ENCODE results near the gene HS6ST1. TPM values are rescaled to one million over a fixed set of nuclear protein-coding genes. Genes with fewer than 3 reads are reported as not detected.
A peak's percentile ranks its signal among the peaks of the same experiment; 100 is the strongest.
"Not testable (repeated sequence)": the region's sequence is repeated elsewhere in the genome, so short reads cannot be mapped to it uniquely, and the experiment has no call there.

HS6ST1 gene
- total and polyA plus RNA-seq, 5 experiments from 2014 or later: 3.2 to 15.2 (median 4.2) TPM

DNA sequence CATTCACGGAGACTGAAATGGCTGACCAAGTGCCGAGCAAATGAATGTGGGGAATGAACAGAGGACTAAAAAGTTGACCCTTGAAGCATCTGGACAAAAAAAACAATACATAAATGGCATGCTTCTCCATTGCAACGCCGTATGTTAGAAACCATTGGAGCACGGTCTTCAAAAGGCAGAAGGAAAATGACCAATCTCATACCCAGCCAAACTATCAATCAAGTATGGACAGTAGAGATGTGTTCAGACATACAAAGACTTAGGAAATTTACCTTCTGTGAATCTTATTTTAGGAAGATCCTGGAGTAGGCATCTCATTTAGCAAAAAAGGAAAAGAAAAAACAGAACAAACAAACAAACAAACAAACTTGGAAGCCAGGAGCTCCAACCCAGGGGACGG, 44.5 kb downstream of the HS6ST1 start:
- no peaks in the 10 kb centered on the region for H3K27me3 Mint-ChIP-seq
- DNase-seq (no peak), ATAC-seq (no peak)
- H3K9me3 Mint-ChIP-seq: peaks cover 0 to 19% (median 8%) of the 10 kb centered on the region in 9 donors
- POLR2A ChIA-PET: interaction anchor here (0.6 kb wide), 1 partner anchor 365 kb away, joined by 6 read pairs; no protein-coding TSS in a partner anchor
- H3K27ac Mint-ChIP-seq: peak overlapping the region in 1 of 10 donors; percentile 51
- peak overlapping the region in 1 of 10 donors; percentile 7 for H3K4me3 Mint-ChIP-seq
- peaks cover 7 to 26% (median 24%) of the 10 kb centered on the region in 3 donors for H3K36me3 Mint-ChIP-seq
- peaks cover 8 to 25% (median 8%) of the 10 kb centered on the region in 4 donors for H3K4me1 Mint-ChIP-seq

DNA sequence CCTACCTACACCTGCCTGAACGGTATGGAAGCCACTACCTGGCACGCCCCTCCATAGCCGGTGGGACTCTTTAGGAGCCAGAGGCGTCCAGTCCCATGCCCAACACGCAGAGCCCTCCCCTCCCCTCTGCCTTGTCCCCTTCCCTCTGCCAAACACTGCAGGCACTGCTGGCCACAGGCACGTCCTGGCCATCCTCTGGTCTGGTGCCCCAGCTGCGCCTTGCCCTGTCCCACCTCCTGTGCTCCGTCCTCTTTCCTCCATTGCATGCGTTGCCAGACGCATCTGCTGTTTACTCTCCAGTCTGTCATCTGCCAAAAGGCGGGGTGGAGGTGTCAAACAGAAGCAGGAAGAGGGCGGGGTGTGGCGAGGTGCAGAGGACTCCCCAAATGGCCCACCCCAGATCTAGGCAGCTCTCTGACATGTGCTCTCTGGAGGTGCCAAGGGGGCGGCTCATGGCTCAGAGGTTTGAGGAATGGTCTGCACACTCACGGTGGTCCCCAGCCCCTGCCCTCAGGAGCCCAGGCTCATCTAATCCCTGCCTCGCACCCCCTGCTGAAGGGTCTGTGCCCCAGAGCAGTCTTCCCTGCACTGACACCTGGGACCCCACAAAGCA, 45.1 kb downstream of the HS6ST1 start:
- Mint-ChIP-seq H3K4me1 (peaks cover 8 to 24% (median 8%) of the 10 kb centered on the region in 4 donors), H3K9me3 (peaks cover 0 to 19% (median 8%) of the 10 kb centered on the region in 9 donors), H3K27ac (peak overlapping the region in 5 of 10 donors; percentile 29 to 89 (median 59)), H3K4me3 (peak overlapping the region in 5 of 10 donors; percentile 15 to 84 (median 44)), H3K27me3 (no peaks in the 10 kb centered on the region), H3K36me3 (peaks cover 7 to 26% (median 24%) of the 10 kb centered on the region in 3 donors)
- no peak for ATAC-seq
- DNase-seq: peak in 2 of 10 donors; percentile 23 to 50
- POLR2A ChIA-PET: no interaction called here

GRCh38 chr2:128272601-128273468, 45.8 kb downstream of the HS6ST1 start:
- peak overlapping the region in 3 of 10 donors; percentile 3 to 69 (median 29) for H3K27ac Mint-ChIP-seq
- POLR2A ChIA-PET: no interaction called here
- H3K9me3 Mint-ChIP-seq: peaks cover 0 to 19% (median 8%) of the 10 kb centered on the region in 9 donors
- DNase-seq: peak in 1 of 10 donors; percentile 52
- peaks cover 7 to 27% (median 26%) of the 10 kb centered on the region in 3 donors for H3K36me3 Mint-ChIP-seq
- peak overlapping the region in 1 of 10 donors; percentile 18 for H3K4me3 Mint-ChIP-seq
- ATAC-seq: no peak
- H3K4me1 Mint-ChIP-seq: peaks cover 8 to 24% (median 8%) of the 10 kb centered on the region in 4 donors
- H3K27me3 Mint-ChIP-seq: no peaks in the 10 kb centered on the region

DNA sequence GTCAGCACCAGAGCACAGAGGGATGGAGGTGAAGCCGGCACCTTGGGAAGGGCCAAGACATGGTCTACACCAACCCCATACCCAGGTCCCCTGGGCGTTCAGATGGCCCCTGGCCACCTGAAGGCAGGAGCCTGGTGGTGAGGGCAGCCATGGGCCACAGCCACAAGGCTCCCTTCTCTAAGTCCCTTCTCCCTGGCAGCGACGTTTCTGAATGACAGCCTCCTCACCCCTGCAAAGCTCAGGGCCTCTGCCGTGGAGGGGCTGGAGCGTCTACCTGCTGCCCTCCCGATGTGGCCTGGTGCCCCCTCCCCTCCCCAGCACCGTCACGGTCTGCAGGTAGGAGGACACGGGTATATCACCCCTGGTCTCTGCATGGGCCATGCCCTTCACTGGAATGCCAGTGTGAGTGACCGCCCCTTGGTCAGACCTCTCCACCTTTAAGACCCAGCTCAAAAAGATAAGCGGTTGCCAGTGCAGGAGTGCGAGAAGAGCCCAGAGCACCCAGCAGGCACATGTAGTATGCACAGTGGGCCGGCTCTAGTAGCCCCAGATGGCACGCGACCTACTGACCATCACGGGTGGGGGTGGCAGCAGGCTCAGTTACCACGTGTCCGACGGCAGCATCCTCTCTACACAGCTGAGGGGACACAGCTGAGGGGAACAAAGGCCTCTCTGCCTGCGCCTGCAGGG, 46.6 kb downstream of the HS6ST1 start:
- Mint-ChIP-seq H3K36me3 (peaks cover 7 to 28% (median 26%) of the 10 kb centered on the region in 3 donors), H3K4me3 (no peak overlapping the region), H3K27me3 (no peaks in the 10 kb centered on the region), H3K27ac (no peak overlapping the region), H3K4me1 (peaks cover 8 to 24% (median 8%) of the 10 kb centered on the region in 4 donors), H3K9me3 (peaks cover 0 to 19% (median 8%) of the 10 kb centered on the region in 9 donors)
- POLR2A ChIA-PET: no interaction called here
- DNase-seq (peak in 1 of 10 donors; percentile 26), ATAC-seq (no peak)

DNA sequence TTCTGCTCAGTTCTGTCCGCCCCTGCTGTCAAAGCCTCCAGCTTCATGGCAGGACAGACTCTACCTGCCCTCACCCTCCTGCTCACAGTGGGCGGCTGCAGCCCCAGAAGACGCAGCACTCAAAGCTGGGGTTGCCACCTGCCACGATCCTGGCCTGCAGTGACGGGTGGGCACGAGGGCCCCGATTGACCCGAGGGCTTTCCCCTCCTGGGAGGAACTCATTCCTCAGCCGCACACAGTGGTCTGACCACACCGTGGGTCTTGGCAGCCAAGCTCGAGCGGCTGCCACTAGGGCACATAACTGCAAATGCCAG, 47.1 kb downstream of the HS6ST1 start:
- H3K4me1 Mint-ChIP-seq: peaks cover 8 to 21% (median 8%) of the 10 kb centered on the region in 4 donors
- POLR2A ChIA-PET: no interaction called here
- no peaks in the 10 kb centered on the region for H3K27me3 Mint-ChIP-seq
- H3K4me3 Mint-ChIP-seq: no peak overlapping the region
- no peak for DNase-seq
- no peak overlapping the region for H3K27ac Mint-ChIP-seq
- no peak for ATAC-seq
- H3K36me3 Mint-ChIP-seq: peaks cover 7 to 26% (median 26%) of the 10 kb centered on the region in 3 donors
- peaks cover 0 to 19% (median 8%) of the 10 kb centered on the region in 9 donors for H3K9me3 Mint-ChIP-seq

DNA sequence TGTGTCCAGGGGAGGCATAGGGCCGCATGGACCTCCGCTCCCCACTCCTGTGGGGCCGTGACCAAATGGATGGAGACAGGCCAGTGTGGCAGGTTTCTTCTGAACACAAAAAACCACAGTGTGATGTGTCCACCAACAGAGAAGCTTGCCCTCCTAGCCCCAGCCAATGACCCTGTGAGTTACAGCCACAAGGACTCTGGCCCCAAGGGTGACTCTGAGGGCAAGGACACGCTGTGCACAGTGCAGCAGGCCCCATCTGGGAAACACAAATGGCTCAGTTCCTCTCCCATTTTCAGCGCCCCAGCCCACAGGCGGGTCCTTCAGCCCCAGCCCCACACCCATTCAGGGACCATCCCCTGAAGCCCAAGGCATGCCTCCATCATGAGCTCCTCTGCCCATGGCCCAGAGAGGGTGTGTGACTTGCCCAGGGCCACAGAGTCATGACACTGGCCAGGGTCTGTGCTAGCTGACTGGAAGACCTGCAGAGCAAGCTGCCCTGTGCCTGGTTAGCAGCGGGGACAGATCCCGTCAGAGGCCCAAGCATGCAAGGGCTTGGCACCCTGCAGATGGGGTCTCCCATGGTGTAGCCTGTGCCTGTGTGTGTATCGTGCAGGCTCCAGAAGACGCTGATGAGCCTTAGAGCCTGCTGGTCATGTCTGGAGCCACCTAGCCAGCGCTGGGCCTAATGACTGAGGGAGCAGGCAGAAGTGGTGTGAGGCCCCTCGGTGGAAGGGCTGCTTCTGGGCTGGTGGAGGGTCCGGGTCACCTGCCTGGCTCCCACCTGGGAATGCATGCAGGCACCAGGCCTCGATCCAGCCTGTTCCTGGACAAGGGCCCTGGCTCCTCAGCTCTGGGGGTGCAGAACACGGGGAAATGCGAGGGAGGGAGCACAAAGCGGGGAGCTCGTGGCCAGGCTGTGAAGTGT, 47.7 kb downstream of the HS6ST1 start:
- ATAC-seq (no peak), DNase-seq (peak in 1 of 10 donors; percentile 42)
- peak overlapping the region in 1 of 10 donors; percentile 44 for H3K27ac Mint-ChIP-seq
- POLR2A ChIA-PET: no interaction called here
- no peaks in the 10 kb centered on the region for H3K27me3 Mint-ChIP-seq
- H3K36me3 Mint-ChIP-seq: peaks cover 7 to 21% (median 20%) of the 10 kb centered on the region in 3 donors
- H3K4me1 Mint-ChIP-seq: peaks cover 8 to 20% (median 8%) of the 10 kb centered on the region in 4 donors
- H3K4me3 Mint-ChIP-seq: no peak overlapping the region
- peaks cover 0 to 17% (median 8%) of the 10 kb centered on the region in 9 donors for H3K9me3 Mint-ChIP-seq

DNA sequence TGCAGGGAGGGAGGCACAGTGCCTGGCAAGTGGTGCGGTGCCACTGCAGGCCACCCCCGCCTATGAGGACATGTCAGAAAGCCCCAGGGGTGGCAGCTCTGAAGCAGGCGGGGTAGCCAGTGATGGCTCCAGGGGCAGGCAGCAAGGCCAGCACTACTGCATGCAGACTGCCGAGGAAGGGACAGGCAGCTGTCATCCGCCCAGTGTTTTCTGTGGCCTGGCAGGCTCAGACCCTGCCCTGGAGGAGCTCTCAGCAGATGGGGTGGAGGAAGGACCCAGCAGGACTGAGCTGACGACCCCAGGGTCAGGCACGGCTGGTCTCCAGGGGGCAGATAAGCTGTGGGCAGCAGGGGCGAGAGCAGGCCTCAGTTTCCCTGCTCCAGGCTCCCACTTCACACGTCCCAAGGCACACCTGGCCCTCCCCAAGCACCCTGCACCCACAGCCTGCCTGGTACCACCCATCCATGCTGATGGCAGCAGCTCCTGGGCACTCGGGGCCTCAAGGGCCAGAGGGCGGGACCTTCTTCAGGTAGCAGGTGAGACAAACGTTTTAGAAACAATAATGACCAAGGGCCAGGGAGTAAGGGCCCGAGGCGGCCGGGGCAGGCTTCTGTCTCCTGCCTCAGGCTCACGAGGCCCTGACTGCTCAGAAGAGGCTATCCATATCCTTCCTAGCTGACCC, 48.5 kb downstream of the HS6ST1 start:
- DNase-seq (peak in 1 of 10 donors; percentile 60), ATAC-seq (no peak)
- Mint-ChIP-seq H3K27me3 (no peaks in the 10 kb centered on the region), H3K4me1 (peaks cover 8 to 18% (median 8%) of the 10 kb centered on the region in 4 donors), H3K36me3 (peaks cover 7 to 20% (median 12%) of the 10 kb centered on the region in 3 donors), H3K27ac (no peak overlapping the region), H3K4me3 (no peak overlapping the region), H3K9me3 (peaks cover 0 to 14% (median 4%) of the 10 kb centered on the region in 9 donors)
- POLR2A ChIA-PET: no interaction called here

GRCh38 chr2:128269063-128269989, 49.3 kb downstream of the HS6ST1 start:
- peaks cover 5 to 13% (median 6%) of the 10 kb centered on the region in 3 donors for H3K36me3 Mint-ChIP-seq

DNA sequence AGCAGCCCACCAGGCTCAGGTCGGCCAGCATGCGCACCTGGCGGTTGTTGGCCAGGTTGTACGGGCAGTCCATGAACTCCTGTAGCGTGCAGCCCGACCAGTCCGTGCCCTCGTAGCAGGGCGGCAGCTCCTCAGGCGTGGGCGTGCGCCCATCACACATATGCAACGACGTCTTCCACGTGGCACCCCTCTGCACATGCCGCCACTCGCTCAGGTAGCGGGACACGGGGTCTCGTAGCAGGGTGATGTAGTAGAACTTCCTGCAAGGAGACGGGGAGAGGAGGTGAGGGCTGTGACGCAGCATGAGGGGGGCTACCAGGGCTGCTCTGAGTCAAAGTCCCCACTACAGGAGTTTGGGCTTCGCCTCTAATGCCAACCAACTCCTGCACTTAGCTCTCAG, 50.1 kb downstream of the HS6ST1 start:
- POLR2A ChIA-PET, ATAC-seq, H3K36me3 Mint-ChIP-seq, H3K27ac Mint-ChIP-seq, H3K4me3 Mint-ChIP-seq, H3K4me1 Mint-ChIP-seq, H3K9me3 Mint-ChIP-seq, H3K27me3 Mint-ChIP-seq: not testable (repeated sequence)
- DNase-seq: peak in 1 of 10 donors; percentile 43

More at GRCh38 chr2:128269063-128269989, 49.3 kb downstream of the HS6ST1 start:
- DNase-seq (peak in 1 of 10 donors; percentile 59), ATAC-seq (no peak)
- no peak overlapping the region for H3K4me3 Mint-ChIP-seq
- POLR2A ChIA-PET: no interaction called here
- H3K27me3 Mint-ChIP-seq: no peaks in the 10 kb centered on the region
- H3K27ac Mint-ChIP-seq: no peak overlapping the region
- peaks cover 7 to 14% (median 8%) of the 10 kb centered on the region in 4 donors for H3K4me1 Mint-ChIP-seq
- peaks cover 0 to 7% (median 2%) of the 10 kb centered on the region in 9 donors for H3K9me3 Mint-ChIP-seq

DNA sequence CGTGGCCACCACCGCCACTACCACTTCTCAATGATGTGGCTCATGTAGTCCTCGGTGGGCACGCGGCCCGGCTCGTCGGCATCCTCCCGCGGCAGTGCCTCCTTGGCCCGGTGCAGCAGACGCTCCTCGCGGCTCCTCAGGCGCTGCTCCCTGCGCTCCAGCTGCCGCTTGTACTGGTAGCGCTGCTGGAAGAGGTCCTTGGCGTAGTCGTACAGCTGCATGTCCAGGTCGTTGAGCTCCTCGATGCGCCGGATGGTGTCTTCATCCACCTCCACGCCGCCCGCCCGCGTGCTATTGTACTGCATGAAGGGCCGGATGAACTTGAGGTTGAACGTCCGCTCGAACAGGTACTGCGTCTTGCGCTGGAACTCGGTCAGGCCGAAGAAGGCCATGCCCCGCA, 50.5 kb downstream of the HS6ST1 start:
- H3K27ac Mint-ChIP-seq, POLR2A ChIA-PET, H3K4me3 Mint-ChIP-seq, ATAC-seq, DNase-seq, H3K36me3 Mint-ChIP-seq, H3K27me3 Mint-ChIP-seq, H3K4me1 Mint-ChIP-seq, H3K9me3 Mint-ChIP-seq: not testable (repeated sequence)

DNA sequence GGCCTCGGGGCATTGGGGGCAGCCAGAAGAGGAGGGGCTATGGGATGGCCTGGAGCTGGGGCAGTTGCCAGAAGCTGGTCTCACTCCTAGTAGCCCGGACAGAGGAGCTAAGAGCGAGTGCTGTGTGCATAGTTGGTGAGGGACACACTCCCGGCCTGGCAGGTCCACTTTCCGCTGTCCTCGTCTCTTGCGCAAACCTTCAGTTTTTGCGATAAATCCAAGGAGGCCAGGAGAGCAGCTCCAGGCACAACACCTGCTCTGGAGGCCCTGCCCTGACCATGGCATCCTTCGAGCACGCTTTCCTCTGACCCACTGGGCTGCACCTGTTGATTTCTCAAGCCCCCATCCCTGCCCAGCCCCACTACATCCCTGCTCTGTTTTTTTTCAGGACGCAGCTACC, 51.0 kb downstream of the HS6ST1 start:
- DNase-seq, H3K36me3 Mint-ChIP-seq, POLR2A ChIA-PET, H3K4me3 Mint-ChIP-seq, H3K27me3 Mint-ChIP-seq, H3K4me1 Mint-ChIP-seq, ATAC-seq, H3K27ac Mint-ChIP-seq, H3K9me3 Mint-ChIP-seq: not testable (repeated sequence)

Data from naive thymus-derived CD8-positive, alpha-beta T cell (primary cell).